GM18526 (cell line): ENCODE measurements around the gene CADPS.

Source experiments
- POLR2A ChIP-seq: IDR thresholded peaks from 3 replicates; pipeline ENCODE4 v1.6.1; 2011; ENCODE audit not compliant: insufficient read length; ENCODE audit errors: extremely low read depth

The CADPS gene

DNA sequence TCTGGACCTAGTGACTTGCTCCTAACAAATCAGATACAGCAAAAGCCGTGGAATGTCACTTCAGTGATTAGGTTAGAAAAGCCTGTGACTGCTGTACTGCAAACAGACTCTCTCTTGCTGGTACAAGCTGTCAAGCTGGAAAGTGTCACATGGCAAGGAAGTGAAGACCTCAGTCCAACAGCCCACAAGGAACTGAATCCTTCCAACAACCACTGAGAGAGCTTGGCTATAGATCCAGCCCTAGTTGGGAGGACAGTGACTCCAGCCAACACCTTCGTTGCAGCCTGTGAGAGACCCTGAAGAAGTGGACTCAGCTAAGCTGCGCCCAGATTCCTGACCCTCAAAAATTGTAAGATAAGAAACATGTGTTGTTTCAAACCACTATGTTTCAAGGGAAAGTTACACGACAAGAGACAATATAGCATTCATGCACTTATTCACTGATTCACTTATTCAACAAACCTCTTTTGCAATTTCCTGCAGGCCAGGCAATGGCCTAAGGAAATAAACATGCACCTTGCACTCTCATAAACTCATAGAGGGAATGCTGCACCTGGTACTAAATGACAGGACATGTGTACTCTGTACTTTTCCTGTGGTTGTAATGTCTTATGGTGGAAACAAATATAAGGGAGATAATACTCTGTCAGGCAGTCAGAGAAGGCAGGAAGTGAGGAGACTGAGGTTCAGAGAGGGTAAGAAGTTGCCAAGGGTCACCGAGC, 142.9 kb downstream of the CADPS start:
- TF ChIP-seq POLR2A = no peak

DNA sequence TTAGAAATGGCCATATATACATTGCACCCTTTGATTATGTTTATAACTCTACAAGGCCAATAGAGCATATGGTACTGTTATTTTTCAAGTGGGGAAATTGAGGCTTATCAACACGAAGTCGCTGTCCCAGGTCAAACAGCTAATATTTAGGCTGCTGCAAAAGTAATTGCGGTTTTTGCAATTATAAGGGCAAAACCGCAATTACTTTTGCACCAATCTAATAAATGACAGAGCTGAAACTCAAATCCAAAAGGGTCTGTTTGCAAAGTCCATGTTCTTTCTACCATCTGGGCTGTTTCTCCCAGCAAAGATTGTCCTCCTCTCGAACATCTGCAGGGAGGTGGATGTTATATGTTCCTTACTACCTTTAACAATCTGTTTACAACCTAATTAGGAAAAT, 147.2 kb downstream of the CADPS start:
- no peak for TF ChIP-seq POLR2A

DNA sequence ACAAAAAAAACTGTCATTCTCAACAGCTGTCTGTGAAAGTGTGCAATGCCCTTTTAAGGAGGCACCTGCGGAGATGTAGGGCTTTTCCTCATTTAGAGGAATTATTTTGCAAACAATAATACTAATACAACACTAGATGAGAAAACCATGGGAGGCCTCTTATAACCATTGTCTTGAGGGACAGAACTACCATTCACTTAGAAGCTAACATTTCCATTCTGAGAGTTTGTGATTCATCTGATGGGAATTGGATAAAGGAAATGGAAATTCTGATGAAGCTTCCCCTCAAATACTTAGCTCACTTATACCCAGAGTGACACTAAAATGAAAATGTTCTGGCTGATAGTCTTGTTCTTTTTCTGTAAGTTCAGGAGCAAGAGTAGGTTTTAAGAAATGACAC, 147.7 kb downstream of the CADPS start:
- TF ChIP-seq POLR2A = no peak

DNA sequence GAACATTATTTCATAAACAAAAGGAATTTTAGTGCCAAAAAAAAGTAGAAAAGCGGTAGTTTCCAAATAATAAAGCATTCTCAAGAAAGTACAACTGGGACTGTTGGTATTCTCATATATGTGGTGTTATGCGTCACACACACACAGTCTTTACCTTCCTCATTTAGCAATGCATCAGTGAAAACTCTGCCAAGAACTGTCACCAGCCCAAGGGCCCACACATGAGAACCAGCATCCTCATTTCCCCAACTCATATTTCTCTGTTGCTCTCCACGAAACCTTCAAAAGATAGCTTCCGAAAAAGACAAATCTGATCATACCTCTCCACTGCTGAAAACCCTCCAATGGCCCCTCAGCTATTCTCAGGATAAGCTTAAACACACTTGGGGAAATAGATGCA, 150.7 kb downstream of the CADPS start:
- no peak for TF ChIP-seq POLR2A

DNA sequence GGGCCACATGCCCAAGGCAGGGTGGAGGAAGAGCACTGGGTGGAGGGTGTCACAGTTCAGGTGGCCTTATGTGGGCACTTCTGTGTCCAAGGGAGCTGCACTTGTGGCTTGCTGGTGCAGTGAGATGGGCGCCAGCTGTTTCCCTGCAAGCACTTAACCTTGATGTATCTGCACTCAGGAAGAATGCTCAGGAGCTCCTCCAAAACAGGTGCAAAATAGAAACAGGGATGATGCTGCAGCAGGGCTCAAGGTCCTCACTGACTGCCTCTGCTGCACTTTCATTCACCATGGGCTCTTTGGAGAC, 151.3 kb downstream of the CADPS start:
- no peak for TF ChIP-seq POLR2A

DNA sequence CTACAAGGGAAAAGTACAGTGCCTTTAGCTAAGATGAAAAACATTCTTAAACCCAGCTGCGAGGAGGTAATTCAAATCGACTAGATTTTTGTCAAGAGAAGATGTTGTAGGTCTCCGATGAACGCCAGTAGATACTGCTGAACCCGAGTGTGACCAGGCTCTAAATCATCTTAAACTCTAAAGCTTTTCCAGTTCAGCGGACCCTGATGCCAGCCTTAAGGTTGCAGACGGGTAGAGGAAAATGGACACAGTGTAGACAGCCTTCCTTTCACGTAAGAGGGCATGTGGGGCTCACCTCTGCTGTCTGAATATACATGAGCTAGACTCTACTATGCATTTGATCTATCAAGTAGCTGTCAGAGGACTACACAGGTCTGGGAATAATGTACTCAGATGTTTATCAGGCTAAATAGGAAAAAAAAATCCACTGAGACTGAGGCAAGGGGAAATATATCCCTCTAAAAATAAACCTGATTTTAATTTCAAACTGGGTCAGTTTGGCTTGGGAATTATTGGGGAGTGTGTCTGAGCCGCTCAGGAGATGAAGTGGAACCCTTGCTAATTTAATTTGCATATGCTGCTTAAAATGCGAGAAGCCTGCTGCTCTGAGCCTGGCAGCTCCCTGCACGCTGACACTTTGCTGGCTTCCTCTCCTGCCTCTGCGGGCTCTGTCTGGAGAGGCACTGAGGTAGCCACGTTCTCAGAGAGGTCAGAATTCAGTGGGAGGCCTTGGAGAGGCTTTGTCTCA, 151.9 kb downstream of the CADPS start:
- TF ChIP-seq POLR2A = no peak

DNA sequence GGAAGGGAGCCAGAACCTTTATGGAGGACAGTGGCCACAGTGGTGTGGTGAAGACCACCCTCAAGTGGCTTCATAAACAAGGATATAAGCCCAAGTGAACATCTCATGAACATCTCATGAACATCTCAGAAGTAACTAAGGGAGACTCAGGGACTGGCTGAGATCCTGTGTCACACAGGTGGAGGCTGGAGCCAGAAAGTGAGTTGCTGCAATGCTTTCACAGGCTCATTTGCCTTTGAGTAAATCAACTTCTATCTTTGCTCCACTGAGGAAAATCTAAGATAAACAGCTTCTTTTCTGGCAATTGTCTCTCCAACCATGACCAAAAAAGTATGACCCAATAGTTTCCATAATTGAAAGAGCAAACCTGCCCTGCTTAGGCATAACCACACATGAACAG, 152.9 kb downstream of the CADPS start:
- no peak for TF ChIP-seq POLR2A

DNA sequence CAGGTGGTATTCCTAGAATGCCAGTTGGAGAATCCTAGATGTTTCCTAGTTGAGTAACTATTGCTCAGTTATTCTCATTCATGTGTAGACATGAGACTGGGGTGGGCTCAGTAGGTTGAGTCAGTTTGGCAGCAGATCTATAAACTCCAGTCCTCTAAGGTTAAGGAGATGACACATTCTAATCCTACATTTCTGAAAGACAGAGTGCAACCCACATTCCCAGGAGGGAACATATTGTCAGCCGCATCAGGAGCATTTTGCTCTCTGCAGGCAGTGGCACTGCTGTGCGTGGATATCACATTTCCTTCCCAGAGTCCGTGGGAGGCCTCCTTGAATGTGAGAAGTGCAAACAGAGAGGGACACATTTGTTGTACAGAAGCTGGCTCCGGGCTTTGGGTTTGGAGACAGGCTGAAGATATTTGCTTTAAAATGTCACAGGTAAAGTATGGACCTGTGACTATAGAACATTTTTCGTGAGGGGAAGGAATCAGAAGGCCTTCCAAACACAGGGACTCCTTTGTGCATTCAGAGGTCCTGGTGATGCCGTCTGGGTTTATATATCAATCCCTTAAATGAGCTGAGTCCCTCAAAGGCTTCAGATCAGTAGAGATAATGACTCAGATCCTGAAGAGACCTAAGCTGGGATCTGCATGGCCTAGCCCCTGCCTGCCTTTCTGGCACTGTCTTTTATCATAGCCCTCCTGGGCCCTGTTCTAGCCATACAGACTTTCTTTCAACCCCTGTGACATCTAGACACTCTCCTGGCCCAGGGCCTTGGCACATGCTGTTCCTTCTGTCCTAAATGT, 156.5 kb downstream of the CADPS start:
- no peak for TF ChIP-seq POLR2A

DNA sequence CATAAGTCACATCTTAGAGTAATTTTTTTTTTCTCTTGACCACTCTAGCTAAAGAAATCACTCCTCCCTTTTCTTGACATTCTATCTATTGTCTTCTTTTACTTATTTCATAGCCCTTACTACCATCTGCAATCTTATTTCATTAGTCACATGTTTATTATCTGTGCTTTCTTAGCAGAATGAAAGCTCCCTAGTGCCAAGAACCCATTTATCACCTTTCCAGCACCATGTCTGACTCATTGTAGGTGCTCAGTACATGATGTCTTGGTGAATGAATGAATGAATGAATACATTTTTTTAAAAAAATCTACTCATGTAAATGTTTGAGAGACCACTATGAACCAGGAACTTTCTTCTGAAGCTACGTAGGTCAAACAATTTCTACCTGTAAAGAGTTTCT, 157.2 kb downstream of the CADPS start:
- TF ChIP-seq POLR2A = no peak

DNA sequence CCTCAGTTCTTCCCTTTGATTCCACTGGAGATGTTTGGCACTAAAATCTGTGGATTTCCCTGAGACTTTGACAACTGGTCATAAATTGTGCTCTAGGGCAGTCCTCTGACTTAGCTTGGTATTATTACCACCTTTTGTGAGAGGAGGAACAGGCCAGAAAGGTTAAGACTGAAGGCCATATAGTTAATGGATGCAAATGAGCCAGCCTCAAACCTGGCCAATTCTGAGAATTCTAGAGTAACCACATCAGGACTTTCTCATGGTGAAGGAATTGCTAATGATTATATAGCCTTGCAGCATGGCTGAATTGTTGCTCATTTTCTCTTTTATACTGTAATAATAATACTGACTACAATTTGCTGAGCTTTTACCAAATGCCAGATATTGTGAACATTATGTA, 162.5 kb downstream of the CADPS start:
- no peak for TF ChIP-seq POLR2A

DNA sequence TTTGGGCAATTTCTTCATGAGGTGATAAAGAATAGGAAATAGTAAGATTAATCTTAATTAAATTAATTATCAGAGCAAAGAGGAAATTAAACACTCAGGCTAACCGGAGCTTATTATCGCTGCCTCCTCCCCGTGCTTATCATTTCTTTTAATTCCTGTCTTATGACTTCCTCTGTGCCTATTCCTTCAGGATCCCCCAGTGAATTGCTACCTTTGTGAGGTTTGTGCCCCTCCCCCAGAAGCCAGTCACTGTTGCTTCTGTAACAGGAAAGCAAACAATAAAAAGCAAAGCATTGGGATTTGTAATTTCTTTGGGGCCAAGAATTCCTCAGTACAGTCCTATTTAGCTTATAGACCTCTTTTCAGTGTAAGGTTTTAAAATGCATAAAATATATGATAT, 164.5 kb downstream of the CADPS start:
- TF ChIP-seq POLR2A = no peak

DNA sequence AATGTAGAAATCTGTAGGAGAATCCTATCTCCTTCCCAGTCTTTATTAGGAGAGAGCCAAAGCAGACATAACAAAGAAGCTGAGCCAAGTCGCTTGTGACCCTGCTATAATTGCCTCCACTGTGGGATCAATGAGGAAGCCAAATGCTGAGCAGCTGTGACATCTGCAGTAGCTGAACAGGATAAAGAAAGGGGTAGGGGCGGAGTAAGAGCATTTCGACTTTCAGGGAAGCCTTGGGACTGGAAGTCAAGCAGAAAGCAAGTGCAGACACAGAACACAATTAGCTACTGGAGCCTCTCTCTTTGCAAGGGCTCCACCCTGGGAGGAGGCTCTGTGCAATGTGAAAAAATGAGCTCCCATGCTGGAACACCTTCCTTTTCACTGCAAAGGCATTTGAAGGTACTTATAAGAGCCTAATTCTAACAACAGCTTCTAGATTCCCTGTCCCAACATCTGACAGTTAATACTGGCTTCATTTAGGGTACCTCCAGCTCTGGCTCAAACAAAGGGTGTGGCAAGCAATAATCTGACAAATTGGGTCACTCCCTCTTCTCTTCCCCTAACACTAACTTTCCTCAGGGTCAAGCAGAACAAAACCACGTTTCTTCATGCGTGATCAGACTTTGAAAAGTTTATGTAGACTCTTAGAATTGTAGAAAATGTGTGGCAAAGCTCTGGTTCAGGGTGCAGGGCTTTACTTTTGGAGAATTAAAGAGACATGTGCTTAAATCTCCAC, 166.4 kb downstream of the CADPS start:
- TF ChIP-seq POLR2A = no peak

DNA sequence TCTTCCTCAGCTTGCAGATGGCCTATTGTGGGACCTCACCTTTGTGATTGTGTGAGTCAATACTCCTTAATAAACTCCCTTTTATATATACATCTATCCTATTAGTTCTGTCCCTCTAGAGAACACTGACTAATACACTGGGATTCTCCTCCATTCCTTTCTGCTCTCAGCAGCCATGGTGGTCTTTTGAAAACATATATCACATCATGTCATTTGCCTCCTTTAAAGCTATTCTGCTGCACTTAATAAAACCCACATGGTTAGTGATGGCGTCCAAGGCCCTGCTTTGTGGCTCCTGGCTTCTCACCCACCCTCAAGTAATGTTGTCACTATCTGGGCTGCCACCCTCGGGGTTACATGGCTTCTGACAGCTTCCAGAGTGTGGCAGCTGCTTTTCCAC, 169.5 kb downstream of the CADPS start:
- no peak for TF ChIP-seq POLR2A

DNA sequence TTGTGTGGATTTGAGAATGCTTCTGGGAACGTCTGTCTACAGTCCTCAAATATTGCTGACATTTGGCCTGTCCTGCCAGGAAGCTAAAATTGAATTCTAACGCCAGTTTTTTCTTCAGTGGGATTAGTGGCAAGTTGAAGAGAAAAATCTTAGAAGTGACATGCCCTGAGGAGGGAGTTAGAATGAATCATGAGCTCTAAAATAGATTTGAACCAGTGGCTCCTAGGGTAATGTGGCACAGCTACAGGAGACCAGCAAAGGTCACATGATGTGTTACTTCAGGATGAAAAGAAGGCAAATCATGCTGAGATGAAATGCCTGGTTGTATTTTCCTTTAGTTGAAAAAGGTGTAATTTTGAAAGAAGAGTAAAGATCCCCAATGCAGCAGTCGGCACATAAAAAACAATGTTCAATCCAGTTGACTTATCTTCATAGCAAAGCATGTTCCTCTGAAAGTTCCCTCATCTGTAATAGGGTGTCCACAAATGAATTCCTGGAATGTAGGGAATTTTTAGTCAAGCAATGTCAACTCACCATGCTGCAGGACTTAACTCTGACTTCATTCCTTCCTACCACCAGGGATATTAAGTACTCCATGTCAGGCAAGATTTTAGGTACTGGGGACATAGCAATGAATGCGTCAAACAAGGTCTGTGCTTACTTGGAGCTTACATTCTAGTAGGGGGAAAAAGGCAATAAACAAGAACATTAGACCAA, 171.6 kb downstream of the CADPS start:
- TF ChIP-seq POLR2A = no peak

DNA sequence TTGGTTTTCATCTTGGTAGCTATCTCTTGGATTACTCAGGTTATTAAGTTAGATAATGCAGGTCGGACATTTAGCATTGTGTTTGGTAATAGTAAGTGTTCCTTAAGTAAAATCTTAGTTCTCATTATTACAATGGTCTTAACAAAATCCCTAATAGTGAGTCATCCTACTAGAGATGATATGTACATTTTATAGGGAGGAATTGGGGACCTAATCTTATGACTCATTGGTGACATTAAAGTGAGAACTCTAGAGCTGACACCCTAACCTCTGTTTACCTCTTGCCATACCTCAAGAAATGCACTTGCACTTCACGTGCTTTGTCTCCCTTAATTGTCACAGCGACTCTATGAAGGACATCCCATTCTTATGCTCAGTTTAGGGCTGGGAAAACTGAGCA, 174.9 kb downstream of the CADPS start:
- no peak for TF ChIP-seq POLR2A
